Stimulated activated CD4-positive, alpha-beta T cell treated with anti-CD3 and anti-CD28 coated beads, Interleukin-15, amount 100 ng/mL, for 48 hours (primary cell): ENCODE results near the gene NGEF.
A peak's percentile ranks its signal among the peaks of the same experiment; 100 is the strongest.
"Not testable (repeated sequence)": the region's sequence is repeated elsewhere in the genome, so short reads cannot be mapped to it uniquely, and the experiment has no call there.

Source experiments
- DNase-seq, 2 donors: peaks; one replicate each; pipeline ENCODE4 v3.0.0-alpha.2; 2020; ENCODE audit warnings: low read depth in 2 of 2

NGEF gene, protein sequence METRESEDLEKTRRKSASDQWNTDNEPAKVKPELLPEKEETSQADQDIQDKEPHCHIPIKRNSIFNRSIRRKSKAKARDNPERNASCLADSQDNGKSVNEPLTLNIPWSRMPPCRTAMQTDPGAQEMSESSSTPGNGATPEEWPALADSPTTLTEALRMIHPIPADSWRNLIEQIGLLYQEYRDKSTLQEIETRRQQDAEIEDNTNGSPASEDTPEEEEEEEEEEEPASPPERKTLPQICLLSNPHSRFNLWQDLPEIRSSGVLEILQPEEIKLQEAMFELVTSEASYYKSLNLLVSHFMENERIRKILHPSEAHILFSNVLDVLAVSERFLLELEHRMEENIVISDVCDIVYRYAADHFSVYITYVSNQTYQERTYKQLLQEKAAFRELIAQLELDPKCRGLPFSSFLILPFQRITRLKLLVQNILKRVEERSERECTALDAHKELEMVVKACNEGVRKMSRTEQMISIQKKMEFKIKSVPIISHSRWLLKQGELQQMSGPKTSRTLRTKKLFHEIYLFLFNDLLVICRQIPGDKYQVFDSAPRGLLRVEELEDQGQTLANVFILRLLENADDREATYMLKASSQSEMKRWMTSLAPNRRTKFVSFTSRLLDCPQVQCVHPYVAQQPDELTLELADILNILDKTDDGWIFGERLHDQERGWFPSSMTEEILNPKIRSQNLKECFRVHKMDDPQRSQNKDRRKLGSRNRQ

DNA sequence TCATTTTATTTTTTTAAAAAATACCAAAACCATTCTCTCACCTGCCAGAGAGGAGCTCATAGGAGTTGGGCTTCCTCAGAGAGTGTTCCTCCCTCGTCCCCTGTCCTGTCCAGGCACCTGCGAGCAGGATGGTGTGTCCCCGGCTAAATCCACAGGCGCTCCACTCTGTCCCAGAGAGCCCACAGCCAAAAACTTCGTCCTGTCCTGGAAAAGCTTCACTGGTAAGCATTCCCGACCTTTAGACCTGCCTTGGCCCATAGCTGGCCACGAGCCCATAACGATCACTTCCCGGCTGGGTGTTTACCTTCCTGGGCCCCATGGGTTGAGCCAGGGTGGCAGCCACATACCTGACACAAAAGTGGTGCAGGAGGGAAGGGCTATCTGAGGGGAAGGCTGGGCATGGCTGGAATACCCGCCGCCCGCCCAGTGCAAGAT is at the start of gene NGEF:
NGEF (minus strand) TSS at position 230 of the 435 bp plus-strand sequence. CDS start 38,366 bp downstream, outside the sequence.
- DNase-seq: no peak

DNA sequence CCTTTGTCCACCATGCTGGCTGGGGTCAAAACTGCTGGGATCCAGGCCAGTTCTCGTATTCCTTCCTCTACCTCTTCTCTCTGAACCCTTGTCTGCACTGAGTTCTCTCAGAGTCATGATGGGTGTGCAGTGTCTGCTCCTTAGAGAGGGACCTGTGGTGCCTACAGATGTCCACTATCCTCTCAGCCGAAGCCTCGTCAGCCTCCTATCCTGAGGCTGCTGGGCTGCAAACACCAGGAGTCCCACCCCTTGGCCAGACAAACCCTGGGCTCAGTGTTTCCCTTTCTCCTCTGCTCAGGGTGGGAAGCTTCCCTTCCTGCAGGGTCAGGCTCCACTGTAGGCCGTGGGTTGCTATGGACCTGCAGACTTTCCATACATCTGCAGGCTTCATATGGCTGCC is 49.4 kb upstream of the NGEF start:
- DNase-seq: no peak

DNA sequence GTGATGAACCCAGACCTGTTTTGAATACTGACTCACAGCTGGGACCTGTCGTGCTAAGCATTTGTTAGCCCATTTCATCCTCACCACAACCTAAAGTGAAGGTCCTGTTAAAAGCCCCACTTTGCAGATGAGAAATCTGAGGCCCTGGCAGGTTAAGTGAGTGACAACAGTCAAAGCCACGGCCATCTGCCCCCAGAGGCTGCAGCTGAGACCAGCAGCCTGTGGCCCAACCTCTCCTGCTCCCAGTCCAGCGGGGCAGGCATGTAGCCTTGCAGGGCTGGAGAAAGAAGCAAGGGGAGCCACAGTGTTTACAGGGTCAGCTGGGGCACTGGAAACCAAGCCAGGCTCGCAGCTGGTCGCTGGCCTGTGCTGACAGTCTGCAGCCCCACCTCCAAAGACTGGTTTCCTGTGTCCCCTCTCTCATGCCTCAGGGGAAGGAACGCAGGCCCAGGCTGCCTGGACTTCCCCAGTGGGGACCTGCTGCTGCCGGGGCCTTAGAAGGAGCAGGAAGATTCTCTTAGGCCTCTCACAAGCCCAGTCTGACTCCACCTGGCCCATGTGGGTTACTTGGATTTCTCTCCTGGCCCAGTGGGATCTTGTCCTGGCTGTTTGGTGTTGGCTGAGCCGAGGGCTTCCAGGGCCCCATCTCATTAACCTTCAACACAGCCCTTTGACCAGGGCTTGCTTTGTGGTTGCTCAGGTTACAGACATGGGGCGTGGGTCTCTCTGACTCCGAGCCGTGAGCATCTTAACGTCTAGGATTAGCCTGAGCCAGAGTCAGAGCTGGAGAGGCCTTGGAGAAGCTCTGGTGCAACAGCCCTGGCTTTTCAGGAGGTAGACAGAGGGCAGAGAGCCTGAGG is 48.8 kb upstream of the NGEF start:
- peak in 1 of 2 donors; percentile 15 for DNase-seq

DNA sequence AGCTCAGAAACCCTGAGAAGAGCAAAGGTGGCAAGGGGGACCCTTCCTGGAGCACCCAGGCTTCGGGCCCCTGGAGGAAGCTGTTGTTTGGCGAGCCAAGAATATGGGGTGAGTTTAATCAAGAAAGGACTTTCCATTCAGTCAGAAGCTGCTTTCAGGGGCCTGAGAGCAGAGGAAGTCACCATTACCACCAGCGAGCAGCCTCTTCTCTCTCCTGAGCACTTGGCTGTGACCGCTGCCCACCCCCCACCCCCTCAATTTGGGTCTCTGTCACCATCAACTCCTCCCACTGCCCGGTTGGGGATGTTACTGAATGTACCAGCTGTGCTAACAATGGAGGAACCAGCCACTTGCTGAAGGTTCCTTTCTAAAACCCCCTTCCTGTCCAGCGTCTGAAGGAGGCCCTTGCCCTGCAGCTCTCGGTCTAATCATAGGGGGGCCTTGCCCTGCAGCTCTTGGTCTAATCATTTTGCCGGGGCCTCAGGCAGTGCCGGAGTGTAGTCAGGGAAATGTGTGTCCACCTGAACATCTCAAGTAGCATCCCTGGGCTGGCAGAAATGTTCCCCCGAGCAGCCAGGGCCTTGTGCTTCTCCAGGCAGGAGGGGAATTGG is 48.0 kb upstream of the NGEF start:
- DNase-seq: no peak

DNA sequence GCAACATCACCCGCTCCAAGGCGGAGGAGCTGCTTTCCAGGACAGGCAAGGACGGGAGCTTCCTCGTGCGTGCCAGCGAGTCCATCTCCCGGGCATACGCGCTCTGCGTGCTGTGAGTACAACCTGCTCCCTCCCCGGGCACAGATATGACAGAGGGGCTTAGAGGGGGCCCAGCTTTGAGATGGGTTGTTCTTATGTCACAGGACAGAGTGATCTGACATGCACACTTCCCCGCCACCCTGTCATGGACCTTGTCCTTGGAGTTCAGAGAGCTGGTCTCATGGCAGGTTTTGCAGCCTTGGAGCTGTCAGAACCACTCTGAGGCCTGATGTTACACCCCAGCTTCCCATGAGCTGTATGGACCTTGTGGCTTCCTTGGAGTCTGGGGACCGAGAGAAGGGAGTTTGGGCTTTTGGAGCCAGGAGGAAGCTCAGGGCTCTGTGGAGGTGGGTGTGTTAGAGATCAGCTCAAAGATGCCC is 47.5 kb upstream of the NGEF start:
- no peak for DNase-seq

DNA sequence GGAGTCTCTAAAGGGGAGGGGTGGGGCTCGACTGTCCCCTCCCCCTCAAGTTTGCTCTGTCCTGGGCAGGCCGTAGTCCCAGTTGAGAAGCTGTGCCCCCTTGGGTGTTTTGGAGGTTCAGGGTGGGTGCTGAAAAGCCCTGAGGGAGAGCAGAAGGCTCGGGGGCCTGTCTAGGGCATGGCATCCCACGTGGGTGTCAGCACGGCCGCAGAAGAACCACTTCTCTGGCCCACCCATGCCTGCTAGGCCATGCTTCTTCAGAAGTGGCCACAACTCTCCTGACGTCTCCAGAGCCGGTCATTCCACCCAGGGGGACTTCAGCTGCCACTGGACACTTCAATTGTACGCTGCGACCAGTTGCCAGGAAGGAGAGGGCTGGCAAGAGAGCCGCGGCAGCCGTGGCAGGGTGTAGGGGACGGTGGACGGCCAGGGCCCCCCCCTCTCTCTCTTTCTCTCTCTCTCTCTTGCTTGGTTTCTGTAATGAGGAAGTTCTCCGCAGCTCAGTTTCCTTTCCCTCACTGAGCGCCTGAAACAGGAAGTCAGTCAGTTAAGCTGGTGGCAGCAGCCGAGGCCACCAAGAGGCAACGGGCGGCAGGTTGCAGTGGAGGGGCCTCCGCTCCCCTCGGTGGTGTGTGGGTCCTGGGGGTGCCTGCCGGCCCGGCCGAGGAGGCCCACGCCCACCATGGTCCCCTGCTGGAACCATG is 46.9 kb upstream of the NGEF start, which contains the start of gene INPP5D:
INPP5D (plus strand) TSS at position 546 of the 704 bp plus-strand sequence; CDS start at position 683, 137 bp downstream.
- peak in 1 of 2 donors; percentile 49 for DNase-seq

DNA sequence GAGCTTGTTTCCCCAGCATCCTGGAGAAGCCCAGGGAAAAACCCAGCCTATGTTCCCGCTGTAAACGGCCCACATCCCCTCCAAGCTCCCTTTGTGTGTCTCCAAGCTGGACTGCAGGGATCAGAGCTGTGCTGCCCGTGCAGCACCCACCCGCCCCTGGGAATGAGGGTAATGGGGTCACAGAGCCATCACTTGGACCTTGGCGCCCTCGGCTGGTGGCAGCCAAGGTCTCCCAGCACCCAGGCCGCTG is 46.4 kb upstream of the NGEF start:
- no peak for DNase-seq

DNA sequence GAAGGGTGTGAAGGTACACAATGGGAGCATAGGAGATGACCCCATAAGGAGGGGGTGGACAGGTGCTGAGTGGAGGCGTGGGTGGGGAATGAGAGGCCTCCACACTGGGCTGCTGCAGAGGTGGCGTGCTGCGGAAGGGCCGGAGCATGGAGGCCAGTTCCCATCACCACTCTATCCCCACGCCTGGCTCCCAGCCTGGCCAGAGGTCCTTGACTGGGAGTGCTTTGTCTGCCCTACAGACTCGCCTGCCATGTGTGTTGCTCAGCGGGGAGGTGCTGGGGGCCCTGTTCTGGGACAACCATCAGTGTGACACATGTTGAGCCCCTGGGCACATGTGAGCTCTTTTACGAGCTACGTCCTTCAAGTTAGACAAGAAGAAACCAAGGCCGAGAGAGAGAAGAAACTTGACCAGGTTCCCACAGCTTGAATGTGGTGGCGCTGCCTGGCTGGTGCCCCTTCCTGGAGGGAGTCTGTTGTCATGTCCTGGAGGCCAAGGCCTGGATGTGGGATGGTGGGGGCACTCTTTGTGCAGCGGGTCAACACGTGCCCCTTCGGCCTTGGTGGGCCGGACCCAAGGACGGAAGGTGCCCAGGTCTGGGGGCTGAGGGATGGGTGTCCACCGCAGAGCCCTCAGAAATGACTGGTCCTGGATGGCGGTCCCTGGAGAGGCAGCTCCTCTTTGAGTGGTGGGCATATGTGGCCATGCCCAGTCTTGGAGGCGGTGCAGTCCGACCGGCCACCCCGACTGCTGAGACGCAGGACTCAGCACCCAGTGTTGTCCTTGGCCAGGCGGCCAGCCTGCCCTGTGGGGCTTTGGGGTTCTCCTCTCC is 45.9 kb upstream of the NGEF start:
- no peak for DNase-seq

DNA sequence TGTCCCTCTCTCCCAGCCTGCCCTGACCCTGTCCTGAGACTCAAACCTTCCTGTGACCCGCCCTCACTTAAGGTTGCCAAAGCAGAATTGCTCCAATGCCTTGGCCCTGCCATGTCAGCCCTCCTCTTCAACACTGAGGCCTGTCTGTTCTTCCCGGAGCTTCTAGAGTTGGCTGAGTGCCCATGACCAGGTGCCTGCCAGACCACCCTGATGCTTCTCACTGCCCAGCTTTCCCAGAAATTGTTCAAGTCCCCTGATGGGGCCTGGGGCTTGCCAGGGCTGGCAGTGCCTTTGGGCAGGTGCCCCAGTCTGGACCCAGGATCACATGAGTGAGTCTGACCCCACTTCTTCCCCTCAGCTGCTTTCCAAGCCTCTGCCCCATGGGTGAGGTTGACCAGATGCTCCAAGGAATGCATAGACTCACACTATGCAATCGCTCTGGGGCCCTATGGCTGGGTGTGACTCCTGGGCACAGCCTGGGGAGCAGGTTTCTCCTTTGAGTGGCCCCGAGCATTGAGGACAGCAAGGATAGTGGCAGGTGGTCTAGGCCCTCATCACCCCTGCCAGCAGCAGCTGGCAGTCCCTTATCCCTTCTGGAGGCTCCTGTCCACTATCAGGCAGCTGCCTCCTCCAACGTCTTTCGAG is 44.0 kb upstream of the NGEF start:
- DNase-seq: no peak

DNA sequence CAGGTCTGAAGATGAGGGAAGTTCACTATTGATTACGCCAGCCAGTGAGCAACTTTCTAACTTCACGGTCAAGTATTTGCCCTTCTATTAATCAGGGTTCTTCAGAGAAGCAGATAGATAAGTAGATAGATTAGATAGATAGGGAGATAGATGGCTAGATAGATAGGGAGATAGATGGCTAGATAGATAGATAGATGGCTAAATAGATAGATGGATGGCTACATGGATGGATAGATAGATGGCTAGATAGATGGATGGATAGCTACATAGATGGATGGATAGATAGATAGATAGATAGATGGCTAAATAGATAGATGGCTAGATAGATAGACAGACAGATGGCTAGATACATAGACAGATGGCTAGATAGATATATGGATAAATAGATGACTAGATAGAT is 42.3 kb upstream of the NGEF start:
- no peak for DNase-seq

DNA sequence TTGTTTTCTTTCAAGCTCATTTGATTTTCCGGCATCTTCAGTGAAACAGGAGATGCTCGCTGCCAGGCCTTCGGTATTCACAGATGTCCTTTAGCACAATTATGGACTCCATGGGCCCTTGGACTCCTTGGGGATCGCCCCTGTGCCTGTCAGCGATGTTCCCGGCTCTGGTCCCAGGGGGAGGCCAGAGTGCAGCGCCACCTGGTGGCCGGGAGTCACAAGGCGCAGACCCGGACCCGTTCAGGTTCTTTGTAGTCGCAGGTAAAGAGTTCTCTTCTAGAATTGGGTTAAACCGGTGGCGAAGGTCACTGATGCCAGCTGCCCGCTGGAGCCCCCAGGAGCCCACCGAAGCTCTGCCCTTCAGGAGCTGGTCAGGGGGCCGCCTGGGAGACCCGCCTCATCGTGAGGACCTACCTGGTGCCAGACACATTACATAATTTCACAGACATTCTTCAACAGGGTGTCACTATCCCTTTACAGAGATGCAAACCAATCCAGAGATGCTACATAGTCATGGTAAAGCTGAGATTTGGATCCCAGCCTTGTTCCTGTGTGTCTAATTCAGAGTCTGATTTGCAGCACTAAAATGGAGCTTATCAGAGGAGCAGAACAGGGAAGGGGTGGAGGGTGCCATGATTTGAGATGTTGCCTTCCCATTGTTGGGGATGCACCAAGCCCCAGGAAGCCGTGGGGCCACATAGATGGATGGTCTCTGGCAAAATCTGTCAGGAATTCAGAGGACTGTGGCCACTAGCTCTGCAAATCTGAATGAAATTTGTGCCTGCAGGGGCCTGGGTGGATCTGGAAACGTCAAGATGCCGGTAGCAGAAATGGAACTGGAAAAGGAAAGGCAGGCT is 41.1 kb upstream of the NGEF start:
- DNase-seq: peak; percentile 56 to 70

DNA sequence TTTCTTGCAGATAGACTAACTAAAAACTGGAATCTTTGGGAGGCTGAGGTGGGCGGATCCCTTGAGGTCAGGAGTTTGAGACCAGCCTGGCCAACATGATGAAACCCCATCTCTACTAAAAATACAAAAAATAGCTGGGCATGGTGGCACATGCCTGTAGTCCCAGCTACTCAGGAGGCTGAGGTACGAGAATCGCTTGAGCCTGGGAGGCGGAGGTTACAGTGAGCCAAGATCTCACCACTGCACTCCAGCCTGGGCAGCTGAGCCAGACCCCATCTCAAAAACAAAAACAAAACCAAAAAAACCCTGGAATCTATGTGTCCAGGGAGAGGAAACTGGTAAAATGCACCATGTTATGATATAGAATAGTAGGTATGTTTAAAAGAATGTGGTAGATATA is 39.5 kb upstream of the NGEF start:
- not testable (repeated sequence) for DNase-seq

DNA sequence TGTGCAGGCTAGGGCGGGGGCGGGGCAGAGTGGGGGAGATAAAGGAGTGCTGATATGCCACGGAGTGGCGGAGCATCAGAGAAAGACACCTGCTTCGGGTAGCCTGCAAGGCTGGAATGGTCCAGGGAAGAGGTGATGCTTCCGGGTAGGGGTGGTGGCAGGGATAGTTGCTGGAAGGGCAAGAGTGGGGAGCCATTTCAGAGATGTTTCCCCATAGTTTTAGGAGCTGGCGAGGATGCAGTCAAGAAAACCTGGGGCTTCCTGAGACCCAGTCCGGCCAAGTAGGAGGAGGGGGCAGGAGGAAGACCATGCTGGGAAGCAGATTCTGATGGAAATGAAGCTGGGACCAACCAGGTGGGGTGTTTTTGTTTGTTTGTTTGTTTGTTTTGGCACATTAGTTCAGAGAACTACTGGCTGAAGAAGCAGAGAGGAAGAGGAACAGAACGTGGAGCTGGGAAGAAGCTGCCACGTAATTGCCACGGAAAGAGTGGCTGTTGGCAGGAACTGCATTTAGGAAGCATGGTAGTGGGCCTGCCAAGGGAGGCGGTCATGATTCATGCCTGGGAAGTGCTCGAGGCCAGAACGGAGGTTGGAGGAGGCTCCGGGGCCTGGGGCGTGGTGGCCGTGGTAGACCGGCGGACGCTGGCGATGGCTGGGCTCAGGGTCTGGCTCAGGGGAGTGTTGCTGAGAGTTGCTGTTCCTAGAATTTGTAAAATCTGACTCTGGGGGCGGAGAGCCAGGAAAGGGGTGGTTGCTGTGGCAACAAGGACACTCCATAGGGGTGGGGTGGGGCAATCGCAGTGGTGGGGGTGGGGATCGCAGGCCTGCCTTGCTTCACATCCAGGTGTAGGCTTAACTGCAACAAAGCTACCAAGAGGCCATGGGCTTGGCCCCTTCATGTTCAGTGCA is 38.4 kb upstream of the NGEF start:
- DNase-seq: no peak

DNA sequence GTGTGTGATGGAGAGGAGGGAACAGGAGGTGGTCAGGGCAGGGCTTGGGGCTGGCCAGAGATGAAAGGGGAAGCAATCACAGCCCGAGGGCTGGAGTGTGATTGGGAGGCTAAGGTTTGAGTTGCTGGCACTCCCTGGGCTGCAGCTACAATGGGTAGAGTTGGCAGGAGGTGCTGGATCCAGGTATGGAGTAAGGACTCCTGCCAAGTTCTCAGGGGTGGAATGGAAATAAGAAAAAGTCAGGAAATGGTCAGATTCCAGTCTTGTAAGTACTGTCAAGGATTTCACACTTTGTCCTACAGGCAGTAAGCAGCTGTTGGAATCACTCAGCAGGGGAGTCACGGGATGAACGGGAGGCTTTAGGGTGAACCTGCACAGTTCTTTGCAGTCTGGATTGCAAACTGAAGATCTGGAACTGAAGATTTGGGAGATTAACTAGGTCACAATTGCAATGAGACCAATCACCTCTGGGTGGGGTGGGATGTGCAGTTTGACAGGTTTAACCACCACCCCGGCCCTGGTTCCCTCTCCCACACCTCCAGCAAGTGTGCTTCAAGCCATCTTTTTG is 36.2 kb upstream of the NGEF start:
- no peak for DNase-seq

DNA sequence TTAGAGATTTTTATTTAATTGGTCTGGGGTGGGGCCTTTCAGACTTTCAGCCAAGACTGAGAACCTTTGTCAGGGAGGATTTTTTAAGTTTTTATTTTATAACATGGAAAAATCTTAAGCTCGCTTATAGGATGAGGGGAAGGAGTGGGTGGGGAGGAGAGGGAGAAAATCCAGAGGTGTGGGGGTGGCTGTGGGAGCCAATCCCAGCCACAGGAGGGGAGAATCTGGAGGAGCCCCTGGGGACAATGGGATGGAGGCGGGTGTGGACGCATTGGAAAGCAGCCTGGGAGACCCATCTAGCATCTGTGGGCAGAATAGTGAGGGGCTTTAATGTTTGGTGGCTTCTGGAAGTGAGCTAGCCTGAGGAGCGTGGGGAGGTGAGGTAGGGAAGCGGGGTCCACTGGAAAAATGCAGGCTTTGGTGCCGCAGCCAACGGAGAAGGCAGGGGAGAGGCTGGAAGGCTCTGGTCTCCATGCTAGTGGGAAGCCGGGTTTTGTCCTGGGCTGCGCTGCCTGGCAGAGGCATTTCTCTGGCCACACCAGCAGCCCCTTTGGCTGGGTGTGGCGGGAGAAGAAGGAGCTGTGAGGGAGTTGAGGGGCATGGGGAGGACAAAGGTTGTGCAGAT is 35.6 kb upstream of the NGEF start:
- no peak for DNase-seq

DNA sequence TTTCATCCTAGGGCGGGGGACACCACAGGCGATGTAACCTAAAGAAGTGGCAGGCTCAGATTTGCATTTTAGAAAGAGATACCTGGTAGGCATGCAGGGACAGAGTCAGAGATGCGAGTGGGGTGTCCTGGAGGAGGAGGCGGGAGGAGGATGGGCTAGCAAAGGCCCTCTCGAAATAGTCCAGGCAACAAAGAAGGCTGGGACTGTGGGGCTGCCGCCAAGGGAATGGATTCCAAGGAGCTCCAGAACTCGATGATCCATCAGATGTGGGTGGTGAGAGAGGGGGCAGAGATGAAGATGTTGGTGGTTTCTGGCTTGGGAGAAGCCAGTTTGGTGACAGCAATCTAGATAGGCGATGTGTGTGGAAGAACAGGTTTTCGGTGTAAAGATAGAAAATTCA is 34.6 kb upstream of the NGEF start:
- no peak for DNase-seq

DNA sequence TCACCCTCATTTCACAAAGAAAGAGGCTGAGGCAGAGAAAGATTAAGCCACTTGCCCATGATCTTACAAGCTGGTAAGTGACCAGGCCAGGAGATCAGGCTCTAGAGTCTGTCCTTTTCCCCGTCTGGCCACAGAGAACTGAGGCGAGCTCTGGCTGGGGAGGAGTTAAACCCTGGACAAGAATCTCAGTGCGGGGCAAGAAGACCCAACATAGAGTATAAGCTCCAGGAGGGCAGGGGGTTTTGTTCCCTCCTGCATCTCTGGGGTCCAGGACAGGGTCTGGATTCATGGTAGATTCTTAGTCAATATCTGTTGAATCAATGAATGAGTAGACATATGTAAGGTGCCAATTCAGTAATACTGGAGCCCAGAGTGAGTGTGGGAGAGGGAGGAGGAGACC is 34.1 kb upstream of the NGEF start:
- no peak for DNase-seq
